HG02610 (cell line): Measurements from ENCODE around the gene FFAR3.

Experiments
- ATAC-seq: cut with Tn5 transposase; IDR thresholded peaks from one replicate; pipeline ENCODE4 v1.9.1; 2021; ENCODE audit warnings: mild to moderate bottlenecking, moderate library complexity; ENCODE audit not compliant: unreplicated experiment

The FFAR3 gene, protein sequence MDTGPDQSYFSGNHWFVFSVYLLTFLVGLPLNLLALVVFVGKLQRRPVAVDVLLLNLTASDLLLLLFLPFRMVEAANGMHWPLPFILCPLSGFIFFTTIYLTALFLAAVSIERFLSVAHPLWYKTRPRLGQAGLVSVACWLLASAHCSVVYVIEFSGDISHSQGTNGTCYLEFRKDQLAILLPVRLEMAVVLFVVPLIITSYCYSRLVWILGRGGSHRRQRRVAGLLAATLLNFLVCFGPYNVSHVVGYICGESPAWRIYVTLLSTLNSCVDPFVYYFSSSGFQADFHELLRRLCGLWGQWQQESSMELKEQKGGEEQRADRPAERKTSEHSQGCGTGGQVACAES

GRCh38 chr19:35357867-35358573 lies at the start of gene FFAR3:
FFAR3 (plus strand) TSS chr19:35358460; CDS start chr19:35358891, 431 bp downstream.
- no peak for ATAC-seq

DNA sequence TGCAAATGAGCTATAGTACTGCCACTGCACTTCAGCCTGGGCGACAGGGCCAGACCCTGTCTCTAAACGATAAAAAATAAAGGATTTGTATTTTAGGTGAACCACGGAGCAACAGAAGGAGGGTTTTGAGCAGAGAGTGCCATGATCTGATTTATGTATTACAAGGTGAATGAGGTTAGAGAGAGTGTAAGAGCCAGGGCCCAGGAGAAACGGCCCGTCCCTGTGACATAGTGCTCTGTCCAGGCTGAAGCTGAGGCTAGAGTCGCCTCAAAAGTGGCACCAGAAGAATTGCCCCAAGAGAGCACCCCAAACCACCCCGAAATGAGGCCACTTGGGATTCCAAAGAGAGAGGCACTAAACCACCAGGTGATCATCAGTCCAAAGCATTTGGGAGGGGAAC lies 49.4 kb upstream of the FFAR3 start:
- no peak for ATAC-seq

GRCh38 chr19:35309481-35310279 lies 48.6 kb upstream of the FFAR3 start:
- ATAC-seq: no peak

- ATAC-seq: no peak
These were observed 47.9 kb upstream of the FFAR3 start for GRCh38 chr19:35310331-35310730.

DNA sequence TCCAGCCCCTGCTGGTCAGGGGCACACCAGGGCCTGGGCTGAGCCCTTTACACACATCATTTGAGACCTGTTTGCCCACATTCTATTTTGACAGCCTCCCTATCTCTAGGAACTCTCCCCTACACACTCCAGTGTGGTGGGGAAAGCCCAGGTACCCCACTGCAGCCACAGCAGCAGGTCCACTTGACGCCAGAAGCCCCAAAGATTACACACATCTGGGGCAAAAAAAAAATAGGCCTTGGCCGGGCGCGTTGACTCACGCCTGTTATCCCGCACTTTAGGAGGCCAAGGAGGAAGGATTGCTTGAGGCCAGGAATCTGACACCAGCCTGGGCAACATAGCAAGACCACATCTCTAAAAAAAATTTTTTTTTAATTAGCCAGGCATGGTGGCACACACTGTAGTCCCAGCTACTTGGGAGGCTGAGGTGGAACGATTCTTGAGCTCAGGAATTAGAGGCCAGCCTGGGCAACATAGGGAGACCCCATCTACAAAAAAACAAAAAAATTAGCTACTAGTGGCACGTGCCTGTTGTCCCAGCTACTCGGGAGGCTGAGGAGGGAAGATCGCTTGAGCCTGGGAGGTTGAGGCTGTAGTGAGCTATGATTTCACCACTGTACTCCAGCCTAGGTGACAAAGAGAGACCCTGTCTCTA lies 47.3 kb upstream of the FFAR3 start:
- ATAC-seq: no peak

- ATAC-seq: no peak
These were observed 46.2 kb upstream of the FFAR3 start for GRCh38 chr19:35311901-35312665.

GRCh38 chr19:35313587-35313986 lies 44.7 kb upstream of the FFAR3 start:
- no peak for ATAC-seq

- ATAC-seq: no peak
These were observed 44.2 kb upstream of the FFAR3 start for GRCh38 chr19:35314031-35314430.

GRCh38 chr19:35314858-35315470 lies 43.3 kb upstream of the FFAR3 start:
- ATAC-seq: no peak

- ATAC-seq: no peak
These were observed 42.4 kb upstream of the FFAR3 start for GRCh38 chr19:35315883-35316282.

DNA sequence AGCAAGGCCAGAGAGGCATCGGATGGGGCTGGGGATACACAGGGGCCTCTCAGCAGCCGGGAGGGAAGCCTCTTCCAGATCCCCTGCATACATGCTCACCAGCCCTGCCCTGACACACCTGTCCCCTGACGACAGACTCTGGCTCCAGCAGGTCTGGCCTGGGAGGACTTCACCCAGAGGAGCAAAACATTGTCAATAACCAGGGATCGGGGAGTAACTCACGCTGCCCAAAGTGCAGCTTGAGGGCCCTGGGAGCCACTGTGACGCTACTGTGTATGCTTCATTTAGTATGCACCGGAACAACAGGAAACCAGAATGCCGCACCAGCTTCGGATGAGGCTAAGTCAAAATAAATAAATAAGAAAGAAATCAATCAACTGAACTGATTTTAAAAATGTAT lies 41.7 kb upstream of the FFAR3 start:
- ATAC-seq: no peak

DNA sequence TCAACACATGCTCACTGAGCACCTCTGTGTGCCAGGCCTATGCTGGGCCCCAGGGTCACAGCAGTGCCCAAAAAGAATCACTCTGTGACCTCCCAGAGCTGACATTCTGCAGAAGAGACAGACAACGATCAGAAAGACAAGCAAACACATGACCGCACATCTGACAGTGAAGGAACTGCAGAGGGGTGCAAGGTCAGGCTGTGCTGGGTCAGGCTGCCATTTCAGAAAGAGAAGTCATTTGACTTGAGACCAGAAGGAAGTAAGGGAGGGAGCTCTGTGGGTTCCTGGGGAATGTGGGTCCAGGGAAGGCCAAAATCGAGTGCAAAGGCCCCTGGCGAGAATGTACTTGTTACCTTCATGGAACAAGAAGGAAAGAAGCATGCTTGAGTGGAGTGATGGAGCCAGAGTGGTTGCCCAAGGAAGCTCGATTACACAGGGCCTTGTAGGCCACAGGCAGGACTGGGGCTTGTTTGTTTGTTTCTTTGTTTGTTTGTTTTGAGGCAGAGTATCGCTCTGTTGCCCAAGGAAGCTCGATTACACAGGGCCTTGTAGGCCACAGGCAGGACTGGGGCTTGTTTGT lies 40.7 kb upstream of the FFAR3 start:
- ATAC-seq: no peak

DNA sequence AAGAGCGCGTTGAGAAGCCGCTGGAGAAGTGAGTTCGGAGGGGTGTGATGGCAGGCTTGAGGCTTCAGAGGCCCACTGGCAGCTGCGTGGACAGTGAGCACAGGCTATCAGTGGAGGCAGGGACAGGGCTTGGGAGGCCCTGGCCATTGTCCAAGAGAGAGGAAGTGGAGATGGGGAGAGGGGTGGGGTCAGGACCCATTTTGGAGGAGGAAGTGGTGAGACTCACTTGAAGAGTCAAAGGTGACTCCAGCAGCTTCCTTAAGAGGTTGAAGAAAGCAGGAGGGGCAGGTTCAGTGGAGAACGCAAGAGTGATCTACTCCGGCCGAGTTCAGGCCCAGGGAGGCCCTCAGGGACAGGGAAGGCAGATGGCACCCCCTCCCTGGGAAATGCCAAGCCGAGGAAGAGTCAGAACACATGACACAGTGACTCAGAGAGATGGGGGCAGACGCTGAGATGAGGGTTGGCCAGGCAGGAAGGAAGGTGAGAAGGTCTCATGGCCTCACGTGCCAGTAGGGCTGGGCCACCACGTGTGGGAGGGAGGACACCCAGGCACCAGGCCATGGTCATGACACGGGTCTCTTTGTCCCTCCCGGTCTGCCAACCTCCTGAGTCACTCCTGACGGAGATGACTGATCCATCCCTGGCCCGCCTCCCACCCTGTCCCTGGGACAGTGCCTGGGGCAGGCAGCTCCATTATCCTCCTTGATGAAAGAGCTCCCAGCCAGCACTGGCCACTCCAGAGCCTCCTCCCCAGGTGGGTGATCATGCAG lies 39.4 kb upstream of the FFAR3 start:
- no peak for ATAC-seq

DNA sequence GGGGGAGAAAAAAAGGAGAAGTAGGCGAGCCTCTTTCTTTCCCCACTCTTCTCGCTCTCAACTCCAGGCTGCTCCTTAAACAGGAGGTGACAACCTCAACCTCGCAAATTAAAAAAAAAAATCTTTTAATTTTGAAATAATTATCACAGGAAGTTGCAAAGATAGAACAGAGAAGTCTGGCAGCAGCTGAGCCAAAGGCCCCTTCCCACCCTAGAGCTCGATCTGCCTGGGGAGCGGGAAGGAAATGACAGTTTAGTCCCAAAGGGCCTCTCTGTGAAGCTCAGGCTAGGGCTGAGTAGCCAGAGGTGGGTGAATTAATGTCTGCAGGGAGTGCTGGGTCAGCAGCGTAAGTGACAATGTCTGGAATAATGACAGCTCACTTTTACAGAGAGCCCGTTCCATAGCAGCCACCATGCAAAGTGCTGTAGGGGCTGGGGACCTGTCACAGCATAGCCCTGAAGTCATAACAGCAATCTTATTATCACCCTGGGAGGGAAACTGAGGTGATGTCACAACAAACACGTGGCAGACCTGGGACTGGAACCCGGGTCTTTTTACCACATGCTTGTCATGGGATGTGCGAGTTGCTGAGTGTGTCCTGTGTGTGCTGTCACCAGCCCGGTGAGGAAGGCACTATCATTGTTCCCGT lies 38.1 kb upstream of the FFAR3 start:
- ATAC-seq: no peak

- ATAC-seq: no peak
These were observed 37.0 kb upstream of the FFAR3 start for GRCh38 chr19:35321291-35321690.

DNA sequence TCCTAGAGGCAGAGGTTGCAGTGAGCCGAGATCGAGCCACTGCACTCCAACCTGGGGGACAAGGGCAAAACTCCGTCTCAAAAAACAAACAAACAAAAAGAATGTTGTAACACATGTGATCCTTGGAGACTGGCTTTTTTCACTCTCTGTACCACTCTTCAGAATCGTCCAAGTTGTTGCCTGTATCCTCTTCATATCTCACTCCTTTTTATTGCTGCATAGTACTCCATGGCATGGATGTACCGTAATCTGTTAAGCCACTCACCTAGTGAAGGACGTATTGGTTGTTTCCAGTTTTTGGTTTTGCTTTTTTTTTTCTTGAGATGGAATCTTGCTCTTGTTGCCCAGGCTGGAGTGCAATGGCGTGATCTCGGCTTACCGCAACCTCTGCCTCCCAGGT lies 36.2 kb upstream of the FFAR3 start:
- no peak for ATAC-seq

DNA sequence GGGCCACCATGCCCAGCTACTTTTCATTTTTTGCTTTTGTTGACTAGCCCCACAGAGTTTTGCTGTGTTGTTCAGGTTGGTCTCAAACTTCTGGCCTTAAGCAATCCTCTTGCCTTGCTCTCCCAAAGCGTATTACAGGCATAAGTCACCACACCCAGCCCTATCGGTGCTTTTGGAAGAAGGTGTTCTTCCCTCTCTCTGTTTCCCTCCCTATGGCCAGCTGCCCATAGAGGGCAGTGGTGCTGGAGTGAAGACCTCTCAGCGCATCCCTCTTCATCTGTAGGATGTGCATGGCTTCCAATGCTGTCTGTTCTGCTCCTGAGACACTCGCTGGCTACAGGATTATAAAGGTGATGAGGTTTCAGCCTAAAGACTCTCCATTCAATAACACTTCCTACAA lies 30.6 kb upstream of the FFAR3 start:
- no peak for ATAC-seq

GRCh38 chr19:35328851-35329285 lies 29.4 kb upstream of the FFAR3 start, which contains the start of gene CD22:
CD22 (plus strand) TSS chr19:35329187; CDS start chr19:35332041, 2,854 bp downstream.
- ATAC-seq: no peak
